ENCODE results near the gene RAB10.

- TF ChIP-seq POLR2A (IDR thresholded peaks at IDR 0.05) (no peak), CTCF (IDR thresholded peaks at IDR 0.05) (no peak)
Observed at GRCh38 chr2:26123426-26123825, 89.5 kb downstream of the RAB10 start.

All from prostate gland (tissue), 2 donors.